GM10248 (cell line): ENCODE data around the gene GOLGA7B.

Experiments
- CTCF ChIA-PET: fragments of 300-600 bp; sonication (Branson Sonifier 250); formaldehyde crosslinking; extraction: SDS; loops from one replicate; lab custom pipeline; 2021; ENCODE audit warnings: antibody characterized with exemption; lab: Yijun Ruan, JAX
- POLR2A ChIA-PET: fragments of 350-650 bp; sonication (Branson Sonifier 250); formaldehyde crosslinking; extraction: SDS; loops from one replicate; lab custom pipeline; 2020; ENCODE audit warnings: antibody characterized with exemption; lab: Yijun Ruan, JAX
- DNase-seq: peaks from one replicate; pipeline ENCODE4 v3.0.0; 2012; ENCODE audit errors: extremely low spot score
- TF ChIP-seq, protein P1 (sequence below): IDR thresholded peaks from 2 replicates; pipeline ENCODE4 v1.5.1; 2012; ENCODE audit warnings: mild to moderate bottlenecking, low read depth; ENCODE audit errors: extremely low read depth, missing control alignments, control extremely low read depth

The GOLGA7B gene

DNA sequence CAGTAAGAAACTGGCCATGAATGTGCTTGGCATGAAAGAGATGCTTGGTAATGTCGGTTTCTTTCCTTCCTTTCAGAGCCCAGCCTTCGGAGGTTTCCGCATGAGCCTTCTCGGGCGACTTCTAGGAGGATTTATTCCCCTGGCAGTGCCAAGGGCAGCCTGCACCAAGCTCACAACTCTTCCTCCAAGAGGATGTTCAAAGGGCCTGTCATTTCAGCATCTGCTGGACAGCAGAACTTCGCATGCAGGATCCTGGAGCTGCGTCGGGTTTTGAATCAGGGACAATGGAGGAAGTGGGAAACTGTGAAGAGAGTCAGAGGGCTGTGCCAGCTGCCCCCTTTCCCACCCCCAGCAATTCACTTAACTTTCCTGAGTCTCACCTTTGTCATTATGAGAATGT, 21.3 kb downstream of the GOLGA7B start:
- CTCF ChIA-PET = no interaction called here
- POLR2A ChIA-PET = no interaction called here
- TF ChIP-seq, protein P1, sequence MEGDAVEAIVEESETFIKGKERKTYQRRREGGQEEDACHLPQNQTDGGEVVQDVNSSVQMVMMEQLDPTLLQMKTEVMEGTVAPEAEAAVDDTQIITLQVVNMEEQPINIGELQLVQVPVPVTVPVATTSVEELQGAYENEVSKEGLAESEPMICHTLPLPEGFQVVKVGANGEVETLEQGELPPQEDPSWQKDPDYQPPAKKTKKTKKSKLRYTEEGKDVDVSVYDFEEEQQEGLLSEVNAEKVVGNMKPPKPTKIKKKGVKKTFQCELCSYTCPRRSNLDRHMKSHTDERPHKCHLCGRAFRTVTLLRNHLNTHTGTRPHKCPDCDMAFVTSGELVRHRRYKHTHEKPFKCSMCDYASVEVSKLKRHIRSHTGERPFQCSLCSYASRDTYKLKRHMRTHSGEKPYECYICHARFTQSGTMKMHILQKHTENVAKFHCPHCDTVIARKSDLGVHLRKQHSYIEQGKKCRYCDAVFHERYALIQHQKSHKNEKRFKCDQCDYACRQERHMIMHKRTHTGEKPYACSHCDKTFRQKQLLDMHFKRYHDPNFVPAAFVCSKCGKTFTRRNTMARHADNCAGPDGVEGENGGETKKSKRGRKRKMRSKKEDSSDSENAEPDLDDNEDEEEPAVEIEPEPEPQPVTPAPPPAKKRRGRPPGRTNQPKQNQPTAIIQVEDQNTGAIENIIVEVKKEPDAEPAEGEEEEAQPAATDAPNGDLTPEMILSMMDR = no peak
- DNase-seq = no peak

- TF ChIP-seq, protein P1 = no peak
- no peak for DNase-seq
- ChIA-PET CTCF (interaction anchor here (0.9 to 1.8 kb wide), 6 partner anchors 12 to 172 kb away, joined by 3 to 6 read pairs (median 3); no protein-coding TSS in a partner anchor), POLR2A (no interaction called here)
Observed at GRCh38 chr10:97873569-97873968, 23.9 kb downstream of the GOLGA7B start.

GRCh38 chr10:97874332-97874731, 24.7 kb downstream of the GOLGA7B start:
- TF ChIP-seq, protein P1 = no peak
- ChIA-PET POLR2A (no interaction called here), CTCF (interaction anchor here (1.0 to 1.8 kb wide), 6 partner anchors 13 to 173 kb away, joined by 3 to 6 read pairs (median 3); no protein-coding TSS in a partner anchor)
- no peak for DNase-seq

DNA sequence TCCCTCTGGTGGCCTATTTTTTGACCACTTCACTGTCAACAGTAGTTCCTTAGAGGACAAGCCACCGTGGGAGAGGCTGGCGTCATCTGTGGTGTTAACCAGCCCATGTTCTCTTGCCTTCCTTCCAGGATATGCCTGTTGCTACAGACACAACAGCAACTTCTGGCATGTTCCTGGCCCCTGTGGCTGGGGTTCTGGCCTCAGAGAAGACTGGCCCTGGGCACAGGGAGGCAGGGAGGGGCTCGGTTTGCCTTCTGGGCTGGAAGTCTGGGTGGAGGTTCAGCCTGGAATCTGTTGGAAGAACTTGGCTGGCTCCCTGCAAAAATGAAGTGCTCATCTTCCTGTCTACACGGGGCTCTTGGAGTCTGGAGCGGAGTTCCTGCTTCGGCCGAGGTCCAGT, 25.7 kb downstream of the GOLGA7B start:
- ChIA-PET CTCF (interaction anchor here (1.5 kb wide), 1 partner anchor 170 kb away, joined by 3 read pairs; no protein-coding TSS in a partner anchor), POLR2A (no interaction called here)
- TF ChIP-seq, protein P1 = no peak
- DNase-seq = no peak

GRCh38 chr10:97876402-97876801, 26.8 kb downstream of the GOLGA7B start:
- DNase-seq = no peak
- ChIA-PET CTCF (no interaction called here), POLR2A (interaction anchor here (0.6 kb wide), 1 partner anchor 257 kb away, joined by 5 read pairs; no protein-coding TSS in a partner anchor)
- TF ChIP-seq, protein P1 = no peak

GRCh38 chr10:97879241-97879640, 29.6 kb downstream of the GOLGA7B start:
- CTCF ChIA-PET = interaction anchor here (2.1 kb wide), 1 partner anchor 9 kb away, joined by 6 read pairs; no protein-coding TSS in a partner anchor
- POLR2A ChIA-PET = no interaction called here
- no peak for DNase-seq
- TF ChIP-seq, protein P1 = no peak
